Uterus (tissue), 4 donors: ENCODE data around the gene CEMIP. TPM values are rescaled to one million over a fixed set of nuclear protein-coding genes. Genes with fewer than 3 reads are reported as not detected.

Experiments used
- DNase-seq, 2 donors: peaks; one replicate each; pipeline ENCODE4 v3.0.0-alpha.2; 2019 to 2020
- H3K27ac ChIP-seq, 2 donors: fragments of 200-600 bp; sonication (generic); 1 replicate in 1 of 2; 2 replicates in 1 of 2; pipeline ENCODE4 v1.5.1; 2016 to 2018
- H3K27me3 ChIP-seq, 2 donors: fragments of 200-600 bp; sonication (generic); one replicate each; pipeline ENCODE4 v1.5.1; 2018 to 2019; ENCODE audit warnings: control low read depth in 1 of 2
- H3K36me3 ChIP-seq, 2 donors: fragments of 200-600 bp; sonication (generic); one replicate each; pipeline ENCODE4 v1.5.1; 2019; ENCODE audit warnings: control low read depth in 1 of 2
- H3K4me1 ChIP-seq, 2 donors: fragments of 200-600 bp; sonication (generic); one replicate each; pipeline ENCODE4 v1.5.1; 2018 to 2019; ENCODE audit warnings: control low read depth in 1 of 2
- H3K4me3 ChIP-seq, 2 donors: fragments of 200-600 bp; sonication (generic); 1 replicate in 1 of 2; 2 replicates in 1 of 2; pipeline ENCODE4 v1.5.1; 2018 to 2019; ENCODE audit warnings: mild to moderate bottlenecking in 1 of 2
- H3K9me3 ChIP-seq, 2 donors: fragments of 200-600 bp; sonication (generic); one replicate each; pipeline ENCODE4 v1.5.1; 2019; ENCODE audit warnings: control low read depth in 1 of 2
- POLR2A ChIP-seq, 2 donors: fragments of 450-650 bp; IDR thresholded peaks; one replicate each; pipeline ENCODE4 v1.6.1; 2016; ENCODE audit warnings: antibody characterized with exemption in 2 of 2, mild to moderate bottlenecking in 1 of 2, moderate library complexity in 1 of 2
- intact Hi-C: fragments of 100-400 bp; cut with DNase I; formaldehyde crosslinking; loops from one replicate; pipeline ENCODE4 v1.15.1; 2023; ENCODE audit warnings: low total_unique reads
- total RNA-seq, 4 donors: library from RNA; depleted of rRNA in 3 of 4; stranded (reverse); fragments of >200 nt in 3 of 4; gene quantifications; one replicate each; pipeline versions ENCODE4 v1.1.0 to v1.2.4, GENCODE V29; 2014 to 2023
- TF ChIP-seq, protein P1 (sequence below), 4 experiments: fragments of 200-600 bp in 2 of 4; fragments of 450-650 bp in 2 of 4; sonication (generic) in 2 of 4; IDR thresholded peaks; one replicate each; pipeline ENCODE4 v1.5.1; 2016 to 2019; ENCODE audit warnings: antibody characterized with exemption in 4 of 4, mild to moderate bottlenecking in 2 of 4, moderate library complexity in 1 of 4
- donor health status: DM: yes; HTN: yes; CAD: no.

Gene CEMIP
- total RNA-seq, 4 donors from 2014 or later = under 0.01 to 1.9 (median 1.1) TPM

DNA sequence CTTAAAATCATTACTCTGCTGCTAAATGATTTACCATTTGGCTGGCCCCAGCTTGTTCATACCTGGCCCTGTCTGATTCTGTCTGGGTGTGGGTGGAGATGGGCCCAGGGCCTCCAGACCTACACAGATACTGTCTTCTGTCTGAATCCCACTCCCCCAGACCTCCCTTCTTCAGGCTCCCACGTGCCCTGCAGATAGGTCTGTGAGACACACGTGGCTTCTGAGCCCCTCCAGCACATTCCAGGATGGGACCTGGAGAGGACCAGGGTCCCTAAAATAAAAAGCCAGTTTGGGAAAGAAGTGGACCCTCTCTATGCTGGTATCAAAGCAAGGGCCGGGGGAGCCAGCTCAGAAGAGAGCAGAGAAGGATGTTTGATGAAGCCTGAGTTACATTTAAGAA lies 14.6 kb upstream of the CEMIP start:
- no peak overlapping the region for H3K27ac ChIP-seq
- H3K9me3 ChIP-seq = no peaks in the 10 kb centered on the region
- intact Hi-C loops = no loop called here
- no peak overlapping the region for H3K4me3 ChIP-seq
- no peaks in the 10 kb centered on the region for H3K36me3 ChIP-seq
- TF ChIP-seq, protein P1, sequence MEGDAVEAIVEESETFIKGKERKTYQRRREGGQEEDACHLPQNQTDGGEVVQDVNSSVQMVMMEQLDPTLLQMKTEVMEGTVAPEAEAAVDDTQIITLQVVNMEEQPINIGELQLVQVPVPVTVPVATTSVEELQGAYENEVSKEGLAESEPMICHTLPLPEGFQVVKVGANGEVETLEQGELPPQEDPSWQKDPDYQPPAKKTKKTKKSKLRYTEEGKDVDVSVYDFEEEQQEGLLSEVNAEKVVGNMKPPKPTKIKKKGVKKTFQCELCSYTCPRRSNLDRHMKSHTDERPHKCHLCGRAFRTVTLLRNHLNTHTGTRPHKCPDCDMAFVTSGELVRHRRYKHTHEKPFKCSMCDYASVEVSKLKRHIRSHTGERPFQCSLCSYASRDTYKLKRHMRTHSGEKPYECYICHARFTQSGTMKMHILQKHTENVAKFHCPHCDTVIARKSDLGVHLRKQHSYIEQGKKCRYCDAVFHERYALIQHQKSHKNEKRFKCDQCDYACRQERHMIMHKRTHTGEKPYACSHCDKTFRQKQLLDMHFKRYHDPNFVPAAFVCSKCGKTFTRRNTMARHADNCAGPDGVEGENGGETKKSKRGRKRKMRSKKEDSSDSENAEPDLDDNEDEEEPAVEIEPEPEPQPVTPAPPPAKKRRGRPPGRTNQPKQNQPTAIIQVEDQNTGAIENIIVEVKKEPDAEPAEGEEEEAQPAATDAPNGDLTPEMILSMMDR (IDR thresholded peaks at IDR 0.05) = no peak
- TF ChIP-seq POLR2A (IDR thresholded peaks at IDR 0.05) = no peak
- H3K27me3 ChIP-seq = no peaks in the 10 kb centered on the region
- no peaks in the 10 kb centered on the region for H3K4me1 ChIP-seq
- DNase-seq = no peak

DNA sequence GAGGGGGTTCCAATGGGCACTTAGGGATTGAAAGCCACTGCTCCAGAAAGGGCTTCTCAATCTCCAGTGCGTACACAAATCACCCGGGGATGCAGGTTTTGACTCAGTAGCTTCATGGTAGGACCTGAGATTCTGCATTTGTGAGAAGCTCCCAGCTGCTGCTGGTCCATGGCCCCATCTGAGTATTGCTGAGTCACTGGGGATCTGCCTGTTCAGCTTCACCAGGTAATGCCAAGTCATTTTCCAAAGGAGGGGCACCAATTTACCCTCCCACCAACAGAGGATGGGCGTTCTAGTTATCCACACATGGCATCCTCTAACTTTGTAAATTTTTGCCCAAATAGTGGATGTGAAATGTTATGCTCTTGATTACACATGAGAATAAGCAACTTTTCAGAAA lies 12.9 kb upstream of the CEMIP start:
- Histone ChIP-seq H3K27me3 (no peaks in the 10 kb centered on the region), H3K36me3 (no peaks in the 10 kb centered on the region), H3K9me3 (no peaks in the 10 kb centered on the region), H3K4me3 (no peak overlapping the region), H3K27ac (no peak overlapping the region), H3K4me1 (no peaks in the 10 kb centered on the region)
- TF ChIP-seq, protein P1 (IDR thresholded peaks at IDR 0.05) = no peak
- TF ChIP-seq POLR2A (IDR thresholded peaks at IDR 0.05) = no peak
- intact Hi-C loops = no loop called here
- DNase-seq = no peak

DNA sequence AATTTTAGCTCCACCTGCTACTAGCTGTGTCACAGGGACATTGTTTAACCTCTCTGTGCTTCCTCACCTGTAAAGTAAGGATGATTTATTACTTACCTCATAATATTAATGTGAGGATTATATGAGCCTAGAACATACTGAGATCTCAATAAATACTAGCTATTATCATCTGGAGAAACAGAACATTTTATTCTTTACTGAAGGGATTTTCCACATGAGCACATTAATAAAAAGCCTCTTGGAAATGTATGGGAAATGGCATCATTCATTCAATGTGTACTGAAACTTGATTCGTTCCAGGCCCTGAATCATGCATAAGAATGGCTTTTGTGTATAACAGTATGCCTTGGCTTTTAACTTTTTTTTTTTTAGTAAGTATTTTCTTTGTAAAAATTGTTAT lies 11.0 kb upstream of the CEMIP start:
- H3K4me3 ChIP-seq = no peak overlapping the region

DNA sequence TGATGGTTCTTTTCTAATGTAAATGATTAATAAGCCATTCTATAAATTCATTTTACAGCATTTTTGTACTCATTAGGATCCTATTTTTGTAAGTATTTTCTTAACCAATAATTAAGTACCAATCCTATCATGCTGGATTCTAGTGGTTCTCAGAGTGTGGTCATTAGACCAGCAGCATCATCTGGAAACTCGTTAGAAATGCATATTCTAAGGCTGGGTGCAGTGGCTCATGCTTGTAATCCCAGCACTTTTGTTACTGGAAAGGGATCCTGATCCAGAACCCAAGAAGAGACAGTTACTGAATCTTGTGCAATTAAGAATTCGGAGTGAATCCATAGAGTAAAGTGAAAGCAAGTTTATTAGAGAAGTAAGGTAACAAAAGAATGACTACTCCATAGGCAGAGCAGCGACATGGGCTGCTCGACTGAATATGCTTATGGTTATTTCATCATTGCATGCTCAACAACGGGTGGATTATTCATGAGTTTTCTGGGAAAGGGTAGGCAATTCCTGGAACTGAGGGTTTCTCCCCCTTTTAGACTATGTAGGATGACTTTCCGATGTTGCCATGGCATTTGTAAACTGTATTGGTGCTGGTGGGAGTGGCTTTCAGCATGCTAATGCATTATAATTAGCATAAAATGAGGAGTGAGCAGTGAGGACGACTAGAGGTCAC lies 9.9 kb upstream of the CEMIP start:
- no peak overlapping the region for H3K27ac ChIP-seq
- H3K9me3 ChIP-seq = no peaks in the 10 kb centered on the region
- H3K4me3 ChIP-seq = no peak overlapping the region
- H3K27me3 ChIP-seq = no peaks in the 10 kb centered on the region
- no peak for DNase-seq
- no peaks in the 10 kb centered on the region for H3K4me1 ChIP-seq
- TF ChIP-seq POLR2A (IDR thresholded peaks at IDR 0.05) = no peak
- TF ChIP-seq, protein P1 (IDR thresholded peaks at IDR 0.05) = no peak
- H3K36me3 ChIP-seq = no peaks in the 10 kb centered on the region
- intact Hi-C loops = no loop called here

More for the DNA sequence above, 11.0 kb upstream of the CEMIP start:
- Histone ChIP-seq H3K27me3 (no peaks in the 10 kb centered on the region), H3K4me1 (no peaks in the 10 kb centered on the region), H3K27ac (no peak overlapping the region), H3K36me3 (no peaks in the 10 kb centered on the region), H3K9me3 (no peaks in the 10 kb centered on the region)
- TF ChIP-seq, protein P1 (IDR thresholded peaks at IDR 0.05) = no peak
- no peak for TF ChIP-seq POLR2A (IDR thresholded peaks at IDR 0.05)
- intact Hi-C loops = no loop called here
- DNase-seq = no peak

DNA sequence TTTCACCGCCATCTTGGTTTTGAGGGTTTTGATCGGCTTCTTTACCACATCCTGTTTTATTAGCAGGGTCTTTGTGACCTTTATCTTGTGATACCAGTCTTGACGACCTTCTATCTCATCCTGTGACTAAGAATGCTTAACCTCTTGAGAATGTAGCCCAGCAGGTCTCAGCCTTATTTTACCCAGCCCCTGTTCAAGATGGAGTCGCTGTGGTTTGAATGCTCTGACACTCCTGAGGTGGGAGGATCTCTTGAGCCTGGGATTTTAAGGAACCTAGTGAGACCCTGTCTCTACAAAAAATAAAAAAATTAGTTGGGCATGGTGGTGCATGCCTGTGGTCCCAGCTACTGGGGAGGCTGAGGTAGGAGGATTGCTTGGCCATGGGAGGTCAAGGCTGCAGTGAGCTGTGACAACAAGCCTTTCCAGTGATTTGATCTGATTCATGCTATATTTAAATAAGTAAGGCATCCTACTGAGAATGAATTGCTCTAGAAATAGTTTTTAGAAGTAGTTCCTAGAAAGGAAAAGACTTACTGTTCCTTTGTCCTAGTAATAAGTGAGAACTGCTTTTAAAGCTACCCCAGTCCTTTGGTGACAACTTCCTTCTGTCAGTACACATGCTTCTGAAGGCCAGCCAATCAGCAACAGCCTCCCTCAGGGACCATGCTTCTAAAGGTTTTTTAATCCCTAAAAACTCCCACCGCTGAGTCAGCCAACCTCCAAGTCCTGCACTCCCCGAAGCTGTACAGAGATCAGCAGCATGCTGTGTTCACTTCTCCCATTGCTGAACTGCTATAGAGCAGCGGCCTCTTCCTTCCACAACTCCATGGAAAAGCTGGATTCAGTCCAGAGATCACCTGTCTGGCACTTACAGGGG lies 9.1 kb upstream of the CEMIP start:
- intact Hi-C loops = no loop called here
- H3K36me3 ChIP-seq = no peaks in the 10 kb centered on the region
- H3K27me3 ChIP-seq = no peaks in the 10 kb centered on the region
- no peaks in the 10 kb centered on the region for H3K9me3 ChIP-seq
- no peaks in the 10 kb centered on the region for H3K4me1 ChIP-seq
- TF ChIP-seq, protein P1 (IDR thresholded peaks at IDR 0.05) = no peak
- no peak for TF ChIP-seq POLR2A (IDR thresholded peaks at IDR 0.05)
- H3K4me3 ChIP-seq = no peak overlapping the region
- H3K27ac ChIP-seq = no peak overlapping the region
- no peak for DNase-seq
